WTC11 (cell line): ENCODE data around the gene CPLANE1. TPM values are rescaled to one million over a fixed set of nuclear protein-coding genes. Genes with fewer than 3 reads are reported as not detected.

ENCODE experiments used
- ATAC-seq: fragments of 200-7000 bp; cut with Tn5 transposase; 2 replicates; pipeline ENCODE4 v1.10.0; 2021; ENCODE audit warnings: mild to moderate bottlenecking, moderate library complexity
- CTCF ChIA-PET: fragments of 300-600 bp; sonication (Branson Sonifier 250); formaldehyde crosslinking; loops from one replicate; lab custom pipeline; 2021; ENCODE audit warnings: antibody characterized with exemption; lab: Charles Lee
- POLR2A ChIA-PET: fragments of 350-600 bp; sonication (Branson Sonifier 250); formaldehyde crosslinking; loops from one replicate; lab custom pipeline; 2021; ENCODE audit warnings: antibody characterized with exemption; lab: Charles Lee
- DNase-seq: peaks from one replicate; pipeline ENCODE4 v3.0.0; 2021; ENCODE audit warnings: low spot score
- H3K27ac Mint-ChIP-seq: 2 replicates; pipeline ENCODE4 v1.8.0; 2021; ENCODE audit warnings: mixed read lengths
- H3K27me3 Mint-ChIP-seq: 2 replicates; pipeline ENCODE4 v1.8.0; 2021; ENCODE audit warnings: low read depth, mild to moderate bottlenecking, moderate library complexity, mixed read lengths
- H3K36me3 Mint-ChIP-seq: 2 replicates; pipeline ENCODE4 v1.8.0; 2021; ENCODE audit warnings: mixed read lengths
- H3K4me1 Mint-ChIP-seq: 2 replicates; pipeline ENCODE4 v1.8.0; 2022; ENCODE audit warnings: mixed read lengths
- H3K4me3 Mint-ChIP-seq: 2 replicates; pipeline ENCODE4 v1.8.0; 2021; ENCODE audit warnings: mild to moderate bottlenecking, moderate library complexity, mixed read lengths
- H3K9me3 Mint-ChIP-seq: 2 replicates; pipeline ENCODE4 v1.8.0; 2021; ENCODE audit warnings: mixed read lengths
- CREB1 ChIP-seq: sonication (generic); formaldehyde crosslinking; IDR thresholded peaks from 2 replicates; pipeline ENCODE4 v1.8.0; 2023; ENCODE audit warnings: mild to moderate bottlenecking, missing genetic modification reagents
- ETV6 ChIP-seq: sonication (generic); formaldehyde crosslinking; IDR thresholded peaks from 2 replicates; pipeline ENCODE4 v1.8.1; 2022; ENCODE audit warnings: mild to moderate bottlenecking, missing genetic modification reagents
- FOXK1 ChIP-seq: sonication (generic); formaldehyde crosslinking; IDR thresholded peaks from 2 replicates; pipeline ENCODE4 v1.8.0; 2022; ENCODE audit warnings: mild to moderate bottlenecking, moderate library complexity, missing genetic modification reagents
- GRHL2 ChIP-seq: fragments of 250-450 bp; sonication (Bioruptor Pico); IDR thresholded peaks from 2 replicates; pipeline ENCODE4 v1.8.0; 2022; ENCODE audit warnings: mild to moderate bottlenecking, moderate library complexity; ENCODE audit not compliant: insufficient replicate concordance, severe bottlenecking
- HMGA2 ChIP-seq: fragments of 250-450 bp; sonication (Bioruptor Pico); IDR thresholded peaks from 2 replicates; pipeline ENCODE4 v1.4.0; 2021; ENCODE audit warnings: mild to moderate bottlenecking, moderate library complexity
- MAX ChIP-seq: sonication (generic); formaldehyde crosslinking; IDR thresholded peaks from 2 replicates; pipeline ENCODE4 v1.8.0; 2022; ENCODE audit warnings: mild to moderate bottlenecking, missing genetic modification reagents
- NR1H2 ChIP-seq: sonication (generic); formaldehyde crosslinking; IDR thresholded peaks from 2 replicates; pipeline ENCODE4 v1.9.0; 2021; ENCODE audit warnings: mild to moderate bottlenecking, moderate library complexity, missing genetic modification reagents
- OVOL2 ChIP-seq: fragments of 250-450 bp; sonication (Bioruptor Pico); IDR thresholded peaks from 2 replicates; pipeline ENCODE4 v1.9.0; 2021; ENCODE audit warnings: mild to moderate bottlenecking, borderline replicate concordance
- SMAD3 ChIP-seq: sonication (generic); formaldehyde crosslinking; IDR thresholded peaks from 2 replicates; pipeline ENCODE4 v1.8.0; 2022; ENCODE audit warnings: missing genetic modification reagents, mild to moderate bottlenecking, borderline replicate concordance
- TCF7 ChIP-seq: sonication (generic); formaldehyde crosslinking; IDR thresholded peaks from 2 replicates; pipeline ENCODE4 v1.8.0; 2022; ENCODE audit warnings: mild to moderate bottlenecking, low read depth, missing genetic modification reagents, moderate library complexity
- ZBTB21 ChIP-seq: sonication (generic); formaldehyde crosslinking; IDR thresholded peaks from 2 replicates; pipeline ENCODE4 v1.8.1; 2023; ENCODE audit warnings: mild to moderate bottlenecking, missing genetic modification reagents, borderline replicate concordance
- ZNF232 ChIP-seq: sonication (generic); formaldehyde crosslinking; IDR thresholded peaks from 2 replicates; pipeline ENCODE4 v1.8.0; 2022; ENCODE audit warnings: mild to moderate bottlenecking, missing genetic modification reagents
- ZNF263 ChIP-seq: sonication (generic); formaldehyde crosslinking; IDR thresholded peaks from 2 replicates; pipeline ENCODE4 v1.8.1; 2022; ENCODE audit warnings: low read depth, mild to moderate bottlenecking, moderate library complexity, missing genetic modification reagents
- ZNF423 ChIP-seq: fragments of 250-450 bp; sonication (Bioruptor Pico); IDR thresholded peaks from 2 replicates; pipeline ENCODE4 v2.1.2; 2022; ENCODE audit warnings: mild to moderate bottlenecking, moderate library complexity
- total RNA-seq: library from RNA; stranded (reverse); gene quantifications from 3 replicates; pipeline ENCODE4 v1.2.3, GENCODE V29; 2021
- TF ChIP-seq, protein P1 (sequence below): sonication (generic); formaldehyde crosslinking; IDR thresholded peaks from 2 replicates; pipeline ENCODE4 v1.8.1; 2023; ENCODE audit warnings: mild to moderate bottlenecking, missing genetic modification reagents, borderline replicate concordance
- TF ChIP-seq, protein P2 (sequence below): fragments of 200-600 bp; IDR thresholded peaks from 2 replicates; pipeline ENCODE4 v1.8.0; 2022; ENCODE audit warnings: antibody characterized with exemption
- TF ChIP-seq, protein P3 (sequence below): fragments of 250-450 bp; sonication (Bioruptor Pico); IDR thresholded peaks from 2 replicates; pipeline ENCODE4 v1.9.0; 2021; ENCODE audit warnings: mild to moderate bottlenecking
- TF ChIP-seq, protein P4 (sequence below): fragments of 250-450 bp; sonication (Bioruptor Pico); IDR thresholded peaks from 2 replicates; pipeline ENCODE4 v2.1.2; 2022; ENCODE audit warnings: mild to moderate bottlenecking, moderate library complexity
- TF ChIP-seq, protein P5 (sequence below): sonication (generic); formaldehyde crosslinking; IDR thresholded peaks from 2 replicates; pipeline ENCODE4 v1.8.1; 2022; ENCODE audit warnings: mild to moderate bottlenecking, moderate library complexity, missing genetic modification reagents
- TF ChIP-seq, protein P6 (sequence below): sonication (generic); formaldehyde crosslinking; IDR thresholded peaks from 2 replicates; pipeline ENCODE4 v1.8.1; 2023; ENCODE audit warnings: mild to moderate bottlenecking, missing genetic modification reagents

The CPLANE1 gene
- total RNA-seq, 1 experiment from 2014 or later: 4.8 TPM

DNA sequence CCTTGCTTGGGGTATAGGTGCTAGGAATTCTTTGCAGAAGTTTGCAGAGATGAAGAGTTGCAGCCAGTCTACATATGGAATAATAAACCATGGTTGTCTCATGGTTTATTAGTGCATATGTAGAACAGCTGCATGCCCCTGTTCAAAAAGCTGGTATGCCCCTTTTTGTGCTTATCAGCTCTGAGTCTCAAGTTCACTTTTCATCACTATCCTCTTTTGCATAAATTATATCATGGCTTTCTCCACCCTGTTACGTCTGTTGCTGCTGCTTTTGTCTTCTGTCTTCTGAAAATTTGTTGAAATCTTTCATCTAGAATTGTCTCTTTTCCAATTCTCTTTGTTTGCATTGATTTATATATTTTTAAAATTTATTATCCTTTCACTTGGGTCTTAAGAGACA lies 172.0 kb downstream of the CPLANE1 start:
- H3K4me3 Mint-ChIP-seq: no peak overlapping the region

More for the DNA sequence above, 172.0 kb downstream of the CPLANE1 start:
- CTCF ChIA-PET: no interaction called here
- no peak overlapping the region for H3K27ac Mint-ChIP-seq
- peaks cover 34% of the 10 kb centered on the region for H3K27me3 Mint-ChIP-seq
- no peaks in the 10 kb centered on the region; the same call in 1 of the 2 replicates for H3K36me3 Mint-ChIP-seq
- H3K9me3 Mint-ChIP-seq: 0 out of 2 replicates have a peak, but pooled peaks cover 3% of the 10 kb centered on the region
- ATAC-seq (no peak), DNase-seq (no peak)
- POLR2A ChIA-PET: no interaction called here
- TF ChIP-seq, protein P1, sequence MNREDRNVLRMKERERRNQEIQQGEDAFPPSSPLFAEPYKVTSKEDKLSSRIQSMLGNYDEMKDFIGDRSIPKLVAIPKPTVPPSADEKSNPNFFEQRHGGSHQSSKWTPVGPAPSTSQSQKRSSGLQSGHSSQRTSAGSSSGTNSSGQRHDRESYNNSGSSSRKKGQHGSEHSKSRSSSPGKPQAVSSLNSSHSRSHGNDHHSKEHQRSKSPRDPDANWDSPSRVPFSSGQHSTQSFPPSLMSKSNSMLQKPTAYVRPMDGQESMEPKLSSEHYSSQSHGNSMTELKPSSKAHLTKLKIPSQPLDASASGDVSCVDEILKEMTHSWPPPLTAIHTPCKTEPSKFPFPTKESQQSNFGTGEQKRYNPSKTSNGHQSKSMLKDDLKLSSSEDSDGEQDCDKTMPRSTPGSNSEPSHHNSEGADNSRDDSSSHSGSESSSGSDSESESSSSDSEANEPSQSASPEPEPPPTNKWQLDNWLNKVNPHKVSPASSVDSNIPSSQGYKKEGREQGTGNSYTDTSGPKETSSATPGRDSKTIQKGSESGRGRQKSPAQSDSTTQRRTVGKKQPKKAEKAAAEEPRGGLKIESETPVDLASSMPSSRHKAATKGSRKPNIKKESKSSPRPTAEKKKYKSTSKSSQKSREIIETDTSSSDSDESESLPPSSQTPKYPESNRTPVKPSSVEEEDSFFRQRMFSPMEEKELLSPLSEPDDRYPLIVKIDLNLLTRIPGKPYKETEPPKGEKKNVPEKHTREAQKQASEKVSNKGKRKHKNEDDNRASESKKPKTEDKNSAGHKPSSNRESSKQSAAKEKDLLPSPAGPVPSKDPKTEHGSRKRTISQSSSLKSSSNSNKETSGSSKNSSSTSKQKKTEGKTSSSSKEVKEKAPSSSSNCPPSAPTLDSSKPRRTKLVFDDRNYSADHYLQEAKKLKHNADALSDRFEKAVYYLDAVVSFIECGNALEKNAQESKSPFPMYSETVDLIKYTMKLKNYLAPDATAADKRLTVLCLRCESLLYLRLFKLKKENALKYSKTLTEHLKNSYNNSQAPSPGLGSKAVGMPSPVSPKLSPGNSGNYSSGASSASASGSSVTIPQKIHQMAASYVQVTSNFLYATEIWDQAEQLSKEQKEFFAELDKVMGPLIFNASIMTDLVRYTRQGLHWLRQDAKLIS: no peak
- TF ChIP-seq, protein P2, sequence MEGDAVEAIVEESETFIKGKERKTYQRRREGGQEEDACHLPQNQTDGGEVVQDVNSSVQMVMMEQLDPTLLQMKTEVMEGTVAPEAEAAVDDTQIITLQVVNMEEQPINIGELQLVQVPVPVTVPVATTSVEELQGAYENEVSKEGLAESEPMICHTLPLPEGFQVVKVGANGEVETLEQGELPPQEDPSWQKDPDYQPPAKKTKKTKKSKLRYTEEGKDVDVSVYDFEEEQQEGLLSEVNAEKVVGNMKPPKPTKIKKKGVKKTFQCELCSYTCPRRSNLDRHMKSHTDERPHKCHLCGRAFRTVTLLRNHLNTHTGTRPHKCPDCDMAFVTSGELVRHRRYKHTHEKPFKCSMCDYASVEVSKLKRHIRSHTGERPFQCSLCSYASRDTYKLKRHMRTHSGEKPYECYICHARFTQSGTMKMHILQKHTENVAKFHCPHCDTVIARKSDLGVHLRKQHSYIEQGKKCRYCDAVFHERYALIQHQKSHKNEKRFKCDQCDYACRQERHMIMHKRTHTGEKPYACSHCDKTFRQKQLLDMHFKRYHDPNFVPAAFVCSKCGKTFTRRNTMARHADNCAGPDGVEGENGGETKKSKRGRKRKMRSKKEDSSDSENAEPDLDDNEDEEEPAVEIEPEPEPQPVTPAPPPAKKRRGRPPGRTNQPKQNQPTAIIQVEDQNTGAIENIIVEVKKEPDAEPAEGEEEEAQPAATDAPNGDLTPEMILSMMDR: no peak
- TF ChIP-seq SMAD3 (CRISPR knock-in tag) (no peak), HMGA2 (CRISPR knock-in tag) (no peak), NR1H2 (CRISPR knock-in tag) (no peak), OVOL2 (CRISPR knock-in tag) (no peak), TCF7 (CRISPR knock-in tag) (no peak), CREB1 (CRISPR knock-in tag) (no peak), MAX (CRISPR knock-in tag) (no peak), ZNF232 (CRISPR knock-in tag) (no peak), ZNF423 (no peak), ETV6 (CRISPR knock-in tag) (no peak), ZBTB21 (CRISPR knock-in tag) (no peak), ZNF263 (CRISPR knock-in tag) (no peak), FOXK1 (CRISPR knock-in tag) (no peak), GRHL2 (CRISPR knock-in tag) (no peak)
- TF ChIP-seq, protein P3, sequence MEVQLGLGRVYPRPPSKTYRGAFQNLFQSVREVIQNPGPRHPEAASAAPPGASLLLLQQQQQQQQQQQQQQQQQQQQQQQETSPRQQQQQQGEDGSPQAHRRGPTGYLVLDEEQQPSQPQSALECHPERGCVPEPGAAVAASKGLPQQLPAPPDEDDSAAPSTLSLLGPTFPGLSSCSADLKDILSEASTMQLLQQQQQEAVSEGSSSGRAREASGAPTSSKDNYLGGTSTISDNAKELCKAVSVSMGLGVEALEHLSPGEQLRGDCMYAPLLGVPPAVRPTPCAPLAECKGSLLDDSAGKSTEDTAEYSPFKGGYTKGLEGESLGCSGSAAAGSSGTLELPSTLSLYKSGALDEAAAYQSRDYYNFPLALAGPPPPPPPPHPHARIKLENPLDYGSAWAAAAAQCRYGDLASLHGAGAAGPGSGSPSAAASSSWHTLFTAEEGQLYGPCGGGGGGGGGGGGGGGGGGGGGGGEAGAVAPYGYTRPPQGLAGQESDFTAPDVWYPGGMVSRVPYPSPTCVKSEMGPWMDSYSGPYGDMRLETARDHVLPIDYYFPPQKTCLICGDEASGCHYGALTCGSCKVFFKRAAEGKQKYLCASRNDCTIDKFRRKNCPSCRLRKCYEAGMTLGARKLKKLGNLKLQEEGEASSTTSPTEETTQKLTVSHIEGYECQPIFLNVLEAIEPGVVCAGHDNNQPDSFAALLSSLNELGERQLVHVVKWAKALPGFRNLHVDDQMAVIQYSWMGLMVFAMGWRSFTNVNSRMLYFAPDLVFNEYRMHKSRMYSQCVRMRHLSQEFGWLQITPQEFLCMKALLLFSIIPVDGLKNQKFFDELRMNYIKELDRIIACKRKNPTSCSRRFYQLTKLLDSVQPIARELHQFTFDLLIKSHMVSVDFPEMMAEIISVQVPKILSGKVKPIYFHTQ (CRISPR knock-in tag): no peak
- TF ChIP-seq, protein P4, sequence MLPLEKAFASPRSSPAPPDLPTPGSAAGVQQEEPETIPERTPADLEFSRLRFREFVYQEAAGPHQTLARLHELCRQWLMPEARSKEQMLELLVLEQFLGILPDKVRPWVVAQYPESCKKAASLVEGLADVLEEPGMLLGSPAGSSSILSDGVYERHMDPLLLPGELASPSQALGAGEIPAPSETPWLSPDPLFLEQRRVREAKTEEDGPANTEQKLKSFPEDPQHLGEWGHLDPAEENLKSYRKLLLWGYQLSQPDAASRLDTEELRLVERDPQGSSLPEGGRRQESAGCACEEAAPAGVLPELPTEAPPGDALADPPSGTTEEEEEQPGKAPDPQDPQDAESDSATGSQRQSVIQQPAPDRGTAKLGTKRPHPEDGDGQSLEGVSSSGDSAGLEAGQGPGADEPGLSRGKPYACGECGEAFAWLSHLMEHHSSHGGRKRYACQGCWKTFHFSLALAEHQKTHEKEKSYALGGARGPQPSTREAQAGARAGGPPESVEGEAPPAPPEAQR (CRISPR knock-in tag): no peak
- TF ChIP-seq, protein P5, sequence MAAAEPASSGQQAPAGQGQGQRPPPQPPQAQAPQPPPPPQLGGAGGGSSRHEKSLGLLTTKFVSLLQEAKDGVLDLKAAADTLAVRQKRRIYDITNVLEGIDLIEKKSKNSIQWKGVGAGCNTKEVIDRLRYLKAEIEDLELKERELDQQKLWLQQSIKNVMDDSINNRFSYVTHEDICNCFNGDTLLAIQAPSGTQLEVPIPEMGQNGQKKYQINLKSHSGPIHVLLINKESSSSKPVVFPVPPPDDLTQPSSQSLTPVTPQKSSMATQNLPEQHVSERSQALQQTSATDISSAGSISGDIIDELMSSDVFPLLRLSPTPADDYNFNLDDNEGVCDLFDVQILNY (CRISPR knock-in tag): no peak
- TF ChIP-seq, protein P6, sequence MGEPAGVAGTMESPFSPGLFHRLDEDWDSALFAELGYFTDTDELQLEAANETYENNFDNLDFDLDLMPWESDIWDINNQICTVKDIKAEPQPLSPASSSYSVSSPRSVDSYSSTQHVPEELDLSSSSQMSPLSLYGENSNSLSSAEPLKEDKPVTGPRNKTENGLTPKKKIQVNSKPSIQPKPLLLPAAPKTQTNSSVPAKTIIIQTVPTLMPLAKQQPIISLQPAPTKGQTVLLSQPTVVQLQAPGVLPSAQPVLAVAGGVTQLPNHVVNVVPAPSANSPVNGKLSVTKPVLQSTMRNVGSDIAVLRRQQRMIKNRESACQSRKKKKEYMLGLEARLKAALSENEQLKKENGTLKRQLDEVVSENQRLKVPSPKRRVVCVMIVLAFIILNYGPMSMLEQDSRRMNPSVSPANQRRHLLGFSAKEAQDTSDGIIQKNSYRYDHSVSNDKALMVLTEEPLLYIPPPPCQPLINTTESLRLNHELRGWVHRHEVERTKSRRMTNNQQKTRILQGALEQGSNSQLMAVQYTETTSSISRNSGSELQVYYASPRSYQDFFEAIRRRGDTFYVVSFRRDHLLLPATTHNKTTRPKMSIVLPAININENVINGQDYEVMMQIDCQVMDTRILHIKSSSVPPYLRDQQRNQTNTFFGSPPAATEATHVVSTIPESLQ (CRISPR knock-in tag): no peak
- no peaks in the 10 kb centered on the region for H3K4me1 Mint-ChIP-seq
